ENCODE data around the gene NSD1.

The NSD1 gene

DNA sequence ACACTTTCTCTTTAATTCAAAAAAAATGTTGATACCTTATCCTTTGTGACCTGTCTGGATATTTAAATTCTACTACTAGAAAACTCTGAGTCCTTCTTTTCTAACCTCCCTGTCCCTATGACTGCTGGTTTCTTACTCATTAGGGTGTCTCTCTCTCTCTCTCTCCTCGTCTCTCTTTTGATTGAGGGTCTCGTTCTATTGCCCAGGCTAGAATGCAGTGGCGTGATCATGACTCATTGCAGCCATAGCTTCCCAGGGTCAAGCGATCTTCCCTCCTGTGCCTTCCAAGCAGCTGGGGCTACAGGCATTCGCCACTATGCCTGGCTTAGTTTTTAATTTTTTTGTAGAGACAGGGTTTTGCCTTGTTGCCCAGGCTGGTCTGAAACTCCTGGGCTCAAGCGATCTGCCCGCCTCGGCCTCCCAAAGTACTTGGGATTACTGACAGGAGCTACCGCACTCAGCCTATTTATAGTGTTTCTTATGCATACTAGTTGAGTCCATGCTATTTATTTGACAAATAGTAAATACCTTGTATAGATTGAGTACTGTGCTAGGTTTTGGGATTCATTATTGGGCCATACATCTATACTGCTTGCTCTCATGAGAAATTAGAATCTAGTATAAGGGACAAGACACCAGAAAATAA lies 61.9 kb downstream of the NSD1 start:
- Mint-ChIP-seq H3K27me3 (no peaks in the 10 kb centered on the region), H3K4me3 (no peak overlapping the region), H3K36me3 (ENCODE audit: low read depth) (peaks cover 68% of the 10 kb centered on the region), H3K9me3 (no peaks in the 10 kb centered on the region), H3K4me1 (ENCODE audit: low read depth) (peaks cover 13% of the 10 kb centered on the region), H3K27ac (peak overlapping the region; percentile 41)
- no peak for DNase-seq

DNA sequence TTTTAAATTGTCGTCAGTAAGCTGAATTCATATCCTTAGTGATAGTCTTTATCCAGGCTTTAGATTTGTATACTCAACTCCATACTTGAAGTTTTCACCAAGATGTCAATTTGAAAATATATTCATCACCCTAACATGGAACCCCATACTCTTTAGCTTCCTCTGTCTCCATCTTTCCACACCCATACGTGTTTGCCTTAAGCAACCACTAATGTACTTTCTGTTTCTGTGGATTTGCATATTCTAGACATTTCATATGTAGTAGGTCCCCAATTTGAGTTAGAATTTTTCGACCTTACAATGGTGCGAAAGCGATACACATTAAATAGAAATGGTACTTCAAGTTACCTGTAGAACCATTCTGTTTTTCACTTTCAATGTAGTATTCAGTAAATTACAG lies 65.2 kb downstream of the NSD1 start:
- Mint-ChIP-seq H3K4me3 (no peak overlapping the region), H3K36me3 (ENCODE audit: low read depth) (peaks cover 74% of the 10 kb centered on the region), H3K27ac (no peak overlapping the region), H3K27me3 (no peaks in the 10 kb centered on the region), H3K4me1 (ENCODE audit: low read depth) (peaks cover 21% of the 10 kb centered on the region), H3K9me3 (no peaks in the 10 kb centered on the region)
- DNase-seq, result no peak

DNA sequence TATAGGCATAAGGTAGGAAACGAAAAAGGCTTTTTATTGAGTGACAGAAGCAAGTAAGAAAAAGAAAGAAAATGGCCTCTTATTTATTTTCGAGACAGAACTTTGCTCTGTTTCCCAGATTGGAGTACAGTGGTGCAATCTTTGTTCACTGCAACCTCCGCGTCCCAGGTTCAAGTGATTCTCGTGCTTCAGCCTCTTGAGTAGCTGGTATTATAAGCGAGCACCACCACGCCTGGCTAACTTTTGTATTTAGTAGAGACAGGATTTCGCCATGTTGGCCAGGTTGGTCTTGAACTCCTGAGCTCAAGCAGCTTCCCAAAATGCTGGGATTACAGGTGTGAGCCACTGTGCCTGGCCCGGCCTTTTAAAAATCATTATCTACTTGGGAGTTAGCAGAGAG lies 70.7 kb downstream of the NSD1 start:
- Mint-ChIP-seq H3K36me3 (ENCODE audit: low read depth) (peaks cover 72% of the 10 kb centered on the region), H3K27me3 (no peaks in the 10 kb centered on the region), H3K9me3 (no peaks in the 10 kb centered on the region), H3K27ac (no peak overlapping the region), H3K4me1 (ENCODE audit: low read depth) (peaks cover 11% of the 10 kb centered on the region), H3K4me3 (no peak overlapping the region)
- no peak for DNase-seq

DNA sequence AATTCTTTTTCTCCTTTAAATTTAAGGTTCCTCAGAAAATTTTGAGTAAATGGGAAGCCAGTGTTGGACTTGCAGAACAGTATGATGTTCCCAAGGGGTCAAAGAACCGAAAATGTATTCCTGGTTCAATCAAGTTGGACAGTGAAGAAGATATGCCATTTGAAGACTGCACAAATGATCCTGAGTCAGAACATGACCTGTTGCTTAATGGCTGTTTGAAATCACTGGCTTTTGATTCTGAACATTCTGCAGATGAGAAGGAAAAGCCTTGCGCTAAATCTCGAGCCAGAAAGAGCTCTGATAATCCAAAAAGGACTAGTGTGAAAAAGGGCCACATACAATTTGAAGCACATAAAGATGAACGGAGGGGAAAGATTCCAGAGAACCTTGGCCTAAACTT lies 76.0 kb downstream of the NSD1 start:
- Mint-ChIP-seq H3K4me1 (ENCODE audit: low read depth) (no peaks in the 10 kb centered on the region), H3K4me3 (no peak overlapping the region), H3K27ac (peak overlapping the region; percentile 1), H3K27me3 (no peaks in the 10 kb centered on the region), H3K9me3 (no peaks in the 10 kb centered on the region), H3K36me3 (ENCODE audit: low read depth) (peaks cover 81% of the 10 kb centered on the region)
- no peak for DNase-seq

DNA sequence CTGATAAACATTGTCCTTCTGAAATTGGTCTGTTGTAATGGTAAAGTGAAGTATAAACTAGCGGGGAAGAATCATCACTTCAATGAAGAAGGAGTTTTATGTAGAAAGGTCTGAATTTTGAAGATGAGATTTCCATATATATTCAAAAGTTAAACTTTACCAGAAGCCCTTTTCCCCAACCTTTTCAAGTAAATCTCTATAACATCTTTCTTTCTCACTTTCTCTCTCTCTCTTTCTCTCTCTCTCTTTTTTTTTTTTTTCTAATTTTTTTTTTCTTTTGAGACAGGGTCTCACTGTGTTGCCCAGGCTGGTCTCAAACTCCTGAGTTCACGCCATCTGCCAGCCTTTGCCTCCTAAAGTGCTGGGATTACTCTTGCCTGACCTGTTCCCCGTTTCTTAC lies 78.7 kb downstream of the NSD1 start:
- Mint-ChIP-seq H3K4me1 (ENCODE audit: low read depth) (peaks cover 6% of the 10 kb centered on the region), H3K4me3 (no peak overlapping the region), H3K27me3 (no peaks in the 10 kb centered on the region), H3K9me3 (no peaks in the 10 kb centered on the region), H3K36me3 (ENCODE audit: low read depth) (peaks cover 90% of the 10 kb centered on the region), H3K27ac (peak overlapping the region; percentile 48)
- DNase-seq, result no peak

DNA sequence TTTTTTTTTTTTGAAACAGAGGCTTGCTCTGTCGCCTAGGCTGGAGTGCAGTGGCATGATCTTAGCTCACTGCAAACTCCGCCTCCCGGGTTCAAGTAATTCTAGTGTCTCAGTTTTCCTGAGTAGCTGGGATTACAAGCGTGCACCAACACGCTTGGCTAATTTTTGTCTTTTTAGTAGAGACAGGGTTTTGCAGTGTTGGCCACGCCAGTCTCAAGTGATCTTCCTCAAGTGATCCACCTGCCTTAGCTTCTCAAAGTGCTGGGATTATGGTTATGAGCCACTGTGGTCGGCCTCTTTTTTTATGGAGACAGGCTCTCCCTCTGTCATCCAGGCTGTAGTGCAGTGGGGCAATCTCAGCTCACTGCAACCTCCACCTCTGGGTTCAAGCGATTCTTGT lies 87.0 kb downstream of the NSD1 start:
- no peaks in the 10 kb centered on the region for H3K27me3 Mint-ChIP-seq
- H3K9me3 Mint-ChIP-seq, result no peaks in the 10 kb centered on the region
- no peak for DNase-seq
- peaks cover 66% of the 10 kb centered on the region for H3K36me3 Mint-ChIP-seq (ENCODE audit: low read depth)
- no peak overlapping the region for H3K27ac Mint-ChIP-seq
- H3K4me1 Mint-ChIP-seq (ENCODE audit: low read depth), result peaks cover 40% of the 10 kb centered on the region
- H3K4me3 Mint-ChIP-seq, result no peak overlapping the region

DNA sequence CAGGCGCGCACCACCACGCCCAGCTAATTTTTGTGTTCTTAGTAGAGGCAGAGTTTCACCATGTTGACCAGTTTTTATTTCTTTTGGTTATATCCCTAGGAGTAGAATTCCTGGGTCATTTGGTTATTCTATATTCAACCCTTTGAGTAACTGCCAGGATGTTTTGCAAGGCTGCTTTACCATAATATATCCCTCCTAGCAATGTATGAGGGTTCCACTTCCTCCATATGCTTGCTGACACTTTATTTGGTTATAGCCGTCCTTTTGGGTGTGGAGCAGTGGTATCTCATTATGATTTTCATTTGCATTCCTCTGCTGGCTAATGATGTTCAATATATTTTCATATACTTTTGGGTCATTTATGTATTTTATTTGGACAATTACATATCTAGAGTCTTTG lies 88.7 kb downstream of the NSD1 start:
- Mint-ChIP-seq H3K4me3 (no peak overlapping the region), H3K4me1 (ENCODE audit: low read depth) (peaks cover 34% of the 10 kb centered on the region), H3K27ac (no peak overlapping the region), H3K36me3 (ENCODE audit: low read depth) (peaks cover 62% of the 10 kb centered on the region), H3K9me3 (no peaks in the 10 kb centered on the region), H3K27me3 (no peaks in the 10 kb centered on the region)
- DNase-seq, result no peak

DNA sequence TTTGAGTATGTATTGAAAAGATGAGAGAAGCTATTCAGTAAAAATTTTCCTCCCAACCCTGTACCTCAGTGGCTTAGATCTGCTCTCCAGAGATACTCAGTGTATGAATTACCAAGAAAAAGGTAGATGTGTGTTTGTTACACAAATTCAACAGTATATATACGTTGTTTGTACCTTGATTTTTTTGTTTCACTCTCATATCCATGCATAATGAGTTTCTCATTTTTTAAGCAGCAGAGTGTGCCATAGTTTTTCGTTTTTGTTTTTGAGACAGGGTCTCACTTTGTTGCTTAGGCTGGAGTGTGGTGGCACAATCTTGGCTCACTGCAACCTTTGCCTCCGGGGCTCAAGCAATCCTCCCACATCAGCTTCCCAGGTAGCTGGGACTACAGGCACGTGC lies 92.2 kb downstream of the NSD1 start:
- Mint-ChIP-seq H3K4me1 (ENCODE audit: low read depth) (peaks cover 25% of the 10 kb centered on the region), H3K36me3 (ENCODE audit: low read depth) (peaks cover 65% of the 10 kb centered on the region), H3K27me3 (no peaks in the 10 kb centered on the region), H3K27ac (no peak overlapping the region), H3K9me3 (no peaks in the 10 kb centered on the region), H3K4me3 (no peak overlapping the region)
- DNase-seq, result no peak

DNA sequence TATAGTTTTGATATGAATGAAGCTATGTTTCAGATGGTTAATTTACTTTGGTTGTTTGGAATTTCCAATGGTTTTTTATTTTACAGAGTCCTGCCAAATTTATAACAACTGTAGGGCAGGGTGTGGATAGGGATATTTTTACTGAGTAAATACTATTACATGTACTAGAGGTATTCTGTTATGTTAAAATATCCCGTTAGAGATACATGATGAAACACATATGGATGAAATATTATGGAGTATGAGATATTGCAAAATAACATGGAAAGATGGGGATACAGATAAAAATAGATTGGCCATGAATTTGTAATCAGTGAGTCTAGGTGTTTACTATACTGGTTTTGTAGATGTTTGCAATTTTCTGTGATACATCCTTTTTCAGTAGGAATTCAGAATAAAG lies 93.3 kb downstream of the NSD1 start:
- peaks cover 61% of the 10 kb centered on the region for H3K36me3 Mint-ChIP-seq (ENCODE audit: low read depth)
- no peak overlapping the region for H3K4me3 Mint-ChIP-seq
- no peaks in the 10 kb centered on the region for H3K9me3 Mint-ChIP-seq
- no peaks in the 10 kb centered on the region for H3K27me3 Mint-ChIP-seq
- H3K27ac Mint-ChIP-seq, result no peak overlapping the region
- peaks cover 20% of the 10 kb centered on the region for H3K4me1 Mint-ChIP-seq (ENCODE audit: low read depth)
- DNase-seq, result no peak

DNA sequence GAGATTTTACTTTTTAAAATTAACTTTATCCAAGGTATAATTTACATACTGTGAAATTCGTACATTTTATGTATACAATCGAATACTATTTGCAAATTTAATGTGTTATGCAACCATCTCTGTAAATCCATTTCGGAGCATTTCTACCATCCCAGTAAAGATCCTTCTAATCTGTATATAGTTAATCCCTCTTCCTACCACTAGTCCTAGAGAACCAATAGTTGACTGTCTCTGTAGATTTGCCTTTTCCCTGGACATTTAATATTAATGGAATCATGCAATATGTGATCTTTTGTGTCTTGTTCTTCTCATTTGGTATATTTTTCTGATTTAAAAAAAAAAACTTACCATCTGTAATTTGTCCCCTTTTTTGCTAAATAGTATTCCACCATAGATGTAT lies 95.2 kb downstream of the NSD1 start:
- DNase-seq, result no peak
- Mint-ChIP-seq H3K4me3 (no peak overlapping the region), H3K4me1 (ENCODE audit: low read depth) (peaks cover 29% of the 10 kb centered on the region), H3K9me3 (no peaks in the 10 kb centered on the region), H3K27ac (no peak overlapping the region), H3K36me3 (ENCODE audit: low read depth) (peaks cover 65% of the 10 kb centered on the region), H3K27me3 (no peaks in the 10 kb centered on the region)

DNA sequence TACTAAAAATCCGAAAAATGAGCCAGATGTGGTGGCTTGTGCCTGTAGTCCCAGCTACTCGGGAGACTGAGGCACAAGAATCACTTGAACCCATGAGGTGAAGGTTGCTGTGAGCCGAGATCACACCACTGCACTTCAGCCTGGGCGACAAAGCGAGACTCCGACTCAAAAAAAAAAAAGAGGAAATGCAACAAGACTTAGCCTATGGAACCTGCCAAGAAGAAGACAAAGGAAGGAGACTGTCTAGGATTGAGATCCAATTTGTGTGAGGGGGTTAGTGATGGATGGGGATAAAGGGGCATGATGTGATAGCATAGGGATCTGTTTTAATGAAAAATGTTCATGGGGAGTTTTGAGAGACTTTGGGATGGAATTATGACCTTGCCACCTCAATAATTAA lies 97.1 kb downstream of the NSD1 start:
- peaks cover 66% of the 10 kb centered on the region for H3K36me3 Mint-ChIP-seq (ENCODE audit: low read depth)
- peaks cover 28% of the 10 kb centered on the region for H3K4me1 Mint-ChIP-seq (ENCODE audit: low read depth)
- no peak overlapping the region for H3K4me3 Mint-ChIP-seq
- no peaks in the 10 kb centered on the region for H3K9me3 Mint-ChIP-seq
- H3K27me3 Mint-ChIP-seq, result no peaks in the 10 kb centered on the region
- DNase-seq, result no peak
- H3K27ac Mint-ChIP-seq, result peak overlapping the region; percentile 5

DNA sequence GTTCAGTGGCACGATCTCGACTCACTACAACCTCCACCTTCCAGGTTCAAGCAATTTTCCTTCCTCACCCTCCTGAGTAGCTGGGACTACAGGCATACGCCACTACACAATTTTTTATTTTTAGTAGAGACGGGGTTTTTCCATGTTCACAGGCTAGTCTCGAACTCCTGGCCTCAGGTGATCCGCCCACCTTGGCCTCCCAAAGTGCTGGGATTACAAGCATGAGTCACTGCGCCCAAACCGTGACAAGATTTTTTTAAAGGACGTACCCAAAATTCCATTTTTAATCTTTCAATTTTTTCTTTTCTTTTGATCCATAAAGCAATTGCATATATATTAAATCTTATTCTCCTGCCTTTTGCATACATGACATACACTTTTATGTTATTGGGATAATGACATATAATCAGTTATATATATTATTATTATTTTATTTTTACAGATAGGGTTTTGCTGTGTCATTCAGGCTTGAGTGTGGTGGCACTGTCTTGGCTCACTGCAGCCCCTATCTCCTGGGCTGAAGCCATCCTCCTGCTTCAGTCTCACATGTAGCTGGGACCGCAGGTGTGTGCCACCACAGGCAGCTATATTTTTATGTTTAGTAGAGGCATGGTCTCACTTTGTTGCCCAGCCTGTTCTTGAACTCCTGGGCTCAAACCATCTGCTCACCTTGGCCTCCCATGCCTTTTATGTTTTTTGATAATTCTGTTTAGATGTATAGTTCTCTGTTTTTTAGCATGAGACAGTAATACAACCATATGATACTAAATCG lies 98.1 kb downstream of the NSD1 start:
- Mint-ChIP-seq H3K36me3 (ENCODE audit: low read depth) (peaks cover 67% of the 10 kb centered on the region), H3K4me1 (ENCODE audit: low read depth) (peaks cover 29% of the 10 kb centered on the region), H3K4me3 (no peak overlapping the region), H3K27me3 (no peaks in the 10 kb centered on the region), H3K9me3 (no peaks in the 10 kb centered on the region), H3K27ac (no peak overlapping the region)
- no peak for DNase-seq

DNA sequence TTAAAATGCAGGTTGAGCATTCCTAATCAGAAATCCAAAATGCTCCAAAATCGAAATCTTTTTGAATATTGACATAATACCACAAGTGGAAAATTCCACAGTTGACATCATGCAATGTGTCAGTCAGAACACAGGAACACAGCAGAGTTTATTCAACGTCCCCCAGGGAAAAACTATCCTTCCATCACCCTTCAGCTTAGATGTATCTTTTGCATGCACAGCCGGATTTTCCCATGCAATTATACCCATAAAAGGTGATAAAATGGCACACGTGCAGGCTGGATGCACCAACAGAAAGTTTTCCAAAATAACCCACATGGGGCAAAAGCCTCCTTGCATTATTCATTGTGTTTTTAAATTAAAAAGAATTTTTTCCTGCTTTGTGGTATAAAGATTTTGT lies 98.8 kb downstream of the NSD1 start:
- Mint-ChIP-seq H3K36me3 (ENCODE audit: low read depth) (peaks cover 69% of the 10 kb centered on the region), H3K4me3 (no peak overlapping the region), H3K9me3 (no peaks in the 10 kb centered on the region), H3K27me3 (no peaks in the 10 kb centered on the region), H3K27ac (no peak overlapping the region), H3K4me1 (ENCODE audit: low read depth) (peaks cover 29% of the 10 kb centered on the region)
- DNase-seq, result no peak

DNA sequence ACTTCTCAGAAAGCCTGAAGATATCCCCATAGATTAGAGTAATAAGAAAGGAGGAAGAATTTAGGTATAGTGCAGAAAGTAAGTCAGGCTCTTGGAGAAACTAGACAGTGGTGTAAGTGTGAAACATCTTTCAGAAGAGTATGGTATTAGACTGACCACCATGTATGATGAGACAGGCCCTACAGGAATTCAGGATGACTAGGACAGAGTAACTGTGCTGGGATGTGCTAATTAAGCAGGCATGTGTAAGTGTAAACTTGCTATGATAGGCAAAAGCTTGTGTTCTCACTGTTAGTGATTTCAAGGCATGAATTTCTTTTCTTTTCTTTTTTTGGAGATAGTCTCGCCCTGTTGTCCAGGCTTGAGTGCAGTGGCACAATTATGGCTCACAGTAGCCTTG lies 99.2 kb downstream of the NSD1 start:
- DNase-seq, result no peak
- H3K4me1 Mint-ChIP-seq (ENCODE audit: low read depth), result peaks cover 29% of the 10 kb centered on the region
- H3K4me3 Mint-ChIP-seq, result no peak overlapping the region
- H3K27me3 Mint-ChIP-seq, result no peaks in the 10 kb centered on the region
- H3K36me3 Mint-ChIP-seq (ENCODE audit: low read depth), result peaks cover 72% of the 10 kb centered on the region
- H3K9me3 Mint-ChIP-seq, result no peaks in the 10 kb centered on the region
- H3K27ac Mint-ChIP-seq, result peak overlapping the region; percentile 24

DNA sequence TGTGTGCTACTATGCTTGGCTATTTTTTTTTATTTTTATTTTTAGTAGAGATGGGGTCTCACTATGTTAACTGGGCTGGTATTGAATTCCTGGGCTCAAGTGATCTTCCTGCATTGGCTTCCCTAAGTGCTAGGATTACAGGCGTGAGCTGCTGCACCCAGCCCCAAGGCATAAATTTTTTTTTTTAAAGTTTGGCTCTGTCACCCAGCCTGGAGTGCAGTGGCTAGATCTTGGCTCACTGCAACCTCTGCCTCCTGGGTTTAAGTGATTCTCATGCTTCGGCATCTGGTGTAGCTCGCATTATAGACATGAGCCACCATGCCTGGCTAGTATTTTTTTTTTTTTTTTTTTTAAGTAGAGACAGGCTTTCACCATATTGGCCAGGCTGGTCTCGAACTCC lies 99.6 kb downstream of the NSD1 start:
- DNase-seq, result no peak
- Mint-ChIP-seq H3K36me3 (ENCODE audit: low read depth) (peaks cover 73% of the 10 kb centered on the region), H3K4me1 (ENCODE audit: low read depth) (peaks cover 29% of the 10 kb centered on the region), H3K27me3 (no peaks in the 10 kb centered on the region), H3K27ac (peak overlapping the region; percentile 24), H3K9me3 (no peaks in the 10 kb centered on the region), H3K4me3 (no peak overlapping the region)
